HG02678 (cell line): ENCODE results near the gene DNM1.

Source experiments
- ATAC-seq: cut with Tn5 transposase; IDR thresholded peaks from one replicate; pipeline ENCODE4 v1.9.1; 2021; ENCODE audit warnings: mild to moderate bottlenecking, moderate library complexity; ENCODE audit not compliant: unreplicated experiment

Gene DNM1

DNA sequence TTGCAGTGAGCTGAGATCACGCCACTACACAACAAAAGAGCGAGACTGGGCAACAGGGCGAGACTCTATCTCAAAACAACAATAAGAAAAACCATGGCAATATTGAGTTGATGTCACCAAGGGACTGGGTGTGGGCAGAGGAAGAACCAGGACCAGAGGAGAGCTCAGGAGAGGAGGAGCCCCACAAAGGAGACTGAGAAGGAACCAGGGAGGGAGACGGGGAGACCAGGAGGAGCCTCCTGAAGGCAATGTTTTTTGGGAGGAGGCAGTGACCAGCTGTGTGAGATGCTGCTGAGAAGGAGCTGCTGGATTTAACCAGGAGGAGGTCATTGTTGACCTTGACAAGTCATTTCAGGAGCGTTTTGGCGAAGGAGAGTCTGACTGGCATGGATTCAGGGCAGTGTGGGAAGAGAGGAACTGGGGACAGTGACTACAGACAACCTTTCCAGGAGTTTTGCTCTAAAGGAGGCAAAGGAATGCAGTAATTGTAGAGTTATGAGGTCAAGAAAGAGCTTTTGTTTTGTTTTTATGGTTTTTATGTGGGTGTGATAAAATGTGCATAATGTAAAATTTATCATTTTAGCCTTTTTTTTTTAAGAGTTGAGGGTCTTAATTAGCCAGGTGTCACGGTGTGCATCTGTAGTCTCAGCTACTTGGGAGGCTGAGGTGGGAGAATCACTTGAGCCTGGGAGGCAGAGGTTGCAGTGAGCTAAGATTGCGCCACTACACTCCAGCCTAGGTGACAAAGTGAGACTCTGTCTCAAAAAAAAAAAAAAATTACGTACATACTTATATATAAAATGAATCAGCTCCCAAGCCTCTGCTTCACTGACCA lies 101.2 kb downstream of the DNM1 start:
- ATAC-seq, result no peak
